ENCODE results near the gene ITGA3.

DNA sequence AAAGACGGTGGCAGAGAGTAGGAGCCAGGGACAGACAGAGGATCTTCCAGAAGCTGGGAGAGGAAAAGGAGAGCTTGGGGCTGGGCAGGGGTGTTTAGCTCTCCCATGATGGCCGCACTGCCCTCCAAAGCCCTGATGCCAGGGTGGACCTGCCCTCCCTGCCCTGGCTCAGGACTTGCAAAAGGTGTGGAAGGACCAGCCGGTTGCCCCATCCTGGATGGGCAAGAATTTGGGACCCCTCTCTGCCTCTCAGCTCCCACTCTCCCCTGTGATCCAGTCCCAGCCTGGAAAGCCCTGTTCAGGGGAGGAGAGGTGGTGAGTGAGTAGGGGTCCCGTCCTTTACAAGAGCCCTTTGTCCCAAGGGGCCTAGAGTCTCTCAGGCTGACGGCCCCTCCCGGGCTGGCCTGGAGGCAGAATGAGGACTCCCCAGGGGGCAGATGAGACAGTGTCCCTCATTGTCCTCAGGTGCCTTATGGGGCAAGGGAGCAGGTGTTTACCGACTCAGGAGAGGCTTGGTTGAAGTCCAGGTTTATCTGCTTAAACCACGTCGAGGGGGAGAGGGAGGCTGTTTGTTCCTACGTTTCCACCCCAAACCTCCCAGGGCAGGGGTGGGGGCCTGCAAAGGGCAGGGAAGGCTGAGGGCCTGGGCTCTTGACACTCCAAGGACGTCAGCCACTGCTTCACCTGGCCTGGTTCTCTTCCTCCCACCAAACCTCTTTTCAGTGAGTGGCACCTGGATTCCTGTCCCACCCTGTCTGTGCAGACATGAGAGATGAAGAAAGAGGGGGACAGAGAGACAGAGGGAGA, 19.3 kb upstream of the ITGA3 start:
- TF ChIP-seq, protein P1, sequence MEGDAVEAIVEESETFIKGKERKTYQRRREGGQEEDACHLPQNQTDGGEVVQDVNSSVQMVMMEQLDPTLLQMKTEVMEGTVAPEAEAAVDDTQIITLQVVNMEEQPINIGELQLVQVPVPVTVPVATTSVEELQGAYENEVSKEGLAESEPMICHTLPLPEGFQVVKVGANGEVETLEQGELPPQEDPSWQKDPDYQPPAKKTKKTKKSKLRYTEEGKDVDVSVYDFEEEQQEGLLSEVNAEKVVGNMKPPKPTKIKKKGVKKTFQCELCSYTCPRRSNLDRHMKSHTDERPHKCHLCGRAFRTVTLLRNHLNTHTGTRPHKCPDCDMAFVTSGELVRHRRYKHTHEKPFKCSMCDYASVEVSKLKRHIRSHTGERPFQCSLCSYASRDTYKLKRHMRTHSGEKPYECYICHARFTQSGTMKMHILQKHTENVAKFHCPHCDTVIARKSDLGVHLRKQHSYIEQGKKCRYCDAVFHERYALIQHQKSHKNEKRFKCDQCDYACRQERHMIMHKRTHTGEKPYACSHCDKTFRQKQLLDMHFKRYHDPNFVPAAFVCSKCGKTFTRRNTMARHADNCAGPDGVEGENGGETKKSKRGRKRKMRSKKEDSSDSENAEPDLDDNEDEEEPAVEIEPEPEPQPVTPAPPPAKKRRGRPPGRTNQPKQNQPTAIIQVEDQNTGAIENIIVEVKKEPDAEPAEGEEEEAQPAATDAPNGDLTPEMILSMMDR (IDR thresholded peaks at IDR 0.05; ENCODE audit: low read length): no peak
- no peak for TF ChIP-seq EZH2 (IDR thresholded peaks at IDR 0.05; ENCODE audit: borderline replicate concordance, low read length)
